GM10266 (cell line): ENCODE measurements around the gene MGST1.
"Not testable (repeated sequence)": the region's sequence is repeated elsewhere in the genome, so short reads cannot be mapped to it uniquely, and the experiment has no call there.

ENCODE experiments used
- DNase-seq: peaks from one replicate; pipeline ENCODE4 v3.0.0; 2012; ENCODE audit errors: extremely low spot score
- CTCF ChIP-seq: IDR thresholded peaks from 2 replicates; pipeline ENCODE4 v1.5.1; 2012; ENCODE audit warnings: mild to moderate bottlenecking, low read depth; ENCODE audit not compliant: control insufficient read depth, insufficient read depth; ENCODE audit errors: missing control alignments

The MGST1 gene

GRCh38 chr12:16361142-16361783 is 13.8 kb downstream of the MGST1 start:
- no peak for DNase-seq

GRCh38 chr12:16362550-16362949 is 15.1 kb downstream of the MGST1 start:
- no peak for TF ChIP-seq CTCF
- DNase-seq, result no peak

More at GRCh38 chr12:16361142-16361783, 13.8 kb downstream of the MGST1 start:
- no peak for TF ChIP-seq CTCF

GRCh38 chr12:16369156-16369555 is 21.7 kb downstream of the MGST1 start:
- no peak for TF ChIP-seq CTCF
- DNase-seq, result no peak

- no peak for DNase-seq
- no peak for TF ChIP-seq CTCF
These were observed 22.7 kb downstream of the MGST1 start for GRCh38 chr12:16370096-16370495.

GRCh38 chr12:16382652-16383312 is 35.3 kb downstream of the MGST1 start:
- not testable (repeated sequence) for DNase-seq

GRCh38 chr12:16384732-16385131 is 37.3 kb downstream of the MGST1 start:
- DNase-seq, result no peak
- no peak for TF ChIP-seq CTCF

- DNase-seq, result no peak
- TF ChIP-seq CTCF, result peak; percentile 19
These were observed 38.6 kb downstream of the MGST1 start for GRCh38 chr12:16385782-16386646.
